ENCODE data around the gene SCIN. TPM values are rescaled to one million over a fixed set of nuclear protein-coding genes. Genes with fewer than 3 reads are reported as not detected.

SCIN gene
- total RNA-seq, 4 donors from 2014 or later = 0.32 to 1.0 (median 0.66) TPM

DNA sequence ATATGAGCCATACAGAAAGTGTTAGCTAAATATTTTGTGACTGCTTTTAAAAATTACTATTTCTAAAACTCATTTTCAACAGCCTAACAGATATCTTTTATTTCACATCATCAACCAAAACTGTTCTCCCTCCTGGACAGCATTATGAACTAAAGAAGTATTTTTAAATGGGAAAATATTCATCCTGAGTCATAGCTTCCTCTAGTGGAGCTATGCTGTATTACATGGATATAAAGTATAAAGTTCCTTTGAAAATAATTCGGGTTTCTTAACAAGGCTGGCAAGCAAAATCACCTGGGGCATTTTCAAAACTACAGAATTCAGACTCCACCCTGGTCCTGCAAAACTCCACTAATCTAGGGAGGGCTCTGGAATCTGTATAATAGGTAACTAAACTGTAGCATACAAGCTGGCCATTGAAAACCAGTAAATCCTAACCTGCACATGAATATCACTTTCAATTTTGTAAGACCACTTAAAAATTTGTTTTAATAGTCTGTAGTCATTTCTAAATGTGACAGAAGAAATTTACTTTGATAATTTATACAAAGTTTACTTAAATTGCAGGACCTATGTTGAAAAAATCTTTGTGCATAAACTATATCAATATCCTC is 53.5 kb downstream of the SCIN start:
- no peaks in the 10 kb centered on the region for H3K4me1 ChIP-seq
- DNase-seq (ENCODE audit: extremely low spot score) = no peak
- TF ChIP-seq, protein P1, sequence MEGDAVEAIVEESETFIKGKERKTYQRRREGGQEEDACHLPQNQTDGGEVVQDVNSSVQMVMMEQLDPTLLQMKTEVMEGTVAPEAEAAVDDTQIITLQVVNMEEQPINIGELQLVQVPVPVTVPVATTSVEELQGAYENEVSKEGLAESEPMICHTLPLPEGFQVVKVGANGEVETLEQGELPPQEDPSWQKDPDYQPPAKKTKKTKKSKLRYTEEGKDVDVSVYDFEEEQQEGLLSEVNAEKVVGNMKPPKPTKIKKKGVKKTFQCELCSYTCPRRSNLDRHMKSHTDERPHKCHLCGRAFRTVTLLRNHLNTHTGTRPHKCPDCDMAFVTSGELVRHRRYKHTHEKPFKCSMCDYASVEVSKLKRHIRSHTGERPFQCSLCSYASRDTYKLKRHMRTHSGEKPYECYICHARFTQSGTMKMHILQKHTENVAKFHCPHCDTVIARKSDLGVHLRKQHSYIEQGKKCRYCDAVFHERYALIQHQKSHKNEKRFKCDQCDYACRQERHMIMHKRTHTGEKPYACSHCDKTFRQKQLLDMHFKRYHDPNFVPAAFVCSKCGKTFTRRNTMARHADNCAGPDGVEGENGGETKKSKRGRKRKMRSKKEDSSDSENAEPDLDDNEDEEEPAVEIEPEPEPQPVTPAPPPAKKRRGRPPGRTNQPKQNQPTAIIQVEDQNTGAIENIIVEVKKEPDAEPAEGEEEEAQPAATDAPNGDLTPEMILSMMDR (IDR thresholded peaks at IDR 0.05) = peak; percentile 52 to 76 (median 63)
- no peak for TF ChIP-seq POLR2A (IDR thresholded peaks at IDR 0.05; ENCODE audit: low read depth)
- H3K9me3 ChIP-seq = no peaks in the 10 kb centered on the region
- H3K27ac ChIP-seq (replicated peaks in 1 of 4) = no peak overlapping the region
- H3K36me3 ChIP-seq = no peaks in the 10 kb centered on the region
- WGBS = 24% methylated on average over 1 of the region's 1 CpG
- H3K27me3 ChIP-seq = peaks cover 0 to 3% (median 0%) of the 10 kb centered on the region in 4 donors
- intact Hi-C loops (cut with DNase I) = no loop called here
- no peak overlapping the region for H3K4me3 ChIP-seq

DNA sequence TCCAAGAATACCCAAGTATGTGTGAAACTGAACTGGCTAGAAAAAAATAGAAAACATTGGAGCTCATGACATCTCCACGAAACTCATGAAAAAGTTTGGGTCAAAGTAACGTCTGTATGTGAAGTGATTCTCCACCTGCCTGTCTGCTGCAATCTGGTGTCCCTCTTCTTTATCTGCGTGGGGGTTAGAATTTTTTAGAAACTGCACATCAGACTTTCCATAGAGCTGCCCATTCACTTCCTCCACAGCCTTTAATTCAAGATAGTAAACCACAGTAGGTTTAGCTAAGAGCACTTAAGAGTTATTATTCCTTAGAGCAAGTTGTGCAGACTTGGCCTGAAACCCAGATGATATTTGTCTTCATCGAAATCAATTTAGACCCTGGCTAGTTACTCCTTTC is 55.3 kb downstream of the SCIN start:
- intact Hi-C loops (cut with DNase I) = loop anchor here (5.0 kb wide), 1 partner anchor 99 kb away; no protein-coding TSS in a partner anchor
- Histone ChIP-seq H3K4me1 (no peaks in the 10 kb centered on the region), H3K36me3 (no peaks in the 10 kb centered on the region), H3K27me3 (peaks cover 0 to 3% (median 0%) of the 10 kb centered on the region in 4 donors), H3K27ac (replicated peaks in 1 of 4) (no peak overlapping the region), H3K9me3 (no peaks in the 10 kb centered on the region), H3K4me3 (no peak overlapping the region)
- no peak for TF ChIP-seq EP300 (IDR thresholded peaks at IDR 0.05)
- no peak for TF ChIP-seq POLR2AphosphoS5 (IDR thresholded peaks at IDR 0.05)
- no peak for TF ChIP-seq POLR2A (IDR thresholded peaks at IDR 0.05; ENCODE audit: low read depth)
- TF ChIP-seq, protein P1 (IDR thresholded peaks at IDR 0.05) = no peak
- no peak for DNase-seq (ENCODE audit: extremely low spot score)
- whole genome bisulfite sequencing = 54% methylated on average over 4 of the region's 4 CpGs

DNA sequence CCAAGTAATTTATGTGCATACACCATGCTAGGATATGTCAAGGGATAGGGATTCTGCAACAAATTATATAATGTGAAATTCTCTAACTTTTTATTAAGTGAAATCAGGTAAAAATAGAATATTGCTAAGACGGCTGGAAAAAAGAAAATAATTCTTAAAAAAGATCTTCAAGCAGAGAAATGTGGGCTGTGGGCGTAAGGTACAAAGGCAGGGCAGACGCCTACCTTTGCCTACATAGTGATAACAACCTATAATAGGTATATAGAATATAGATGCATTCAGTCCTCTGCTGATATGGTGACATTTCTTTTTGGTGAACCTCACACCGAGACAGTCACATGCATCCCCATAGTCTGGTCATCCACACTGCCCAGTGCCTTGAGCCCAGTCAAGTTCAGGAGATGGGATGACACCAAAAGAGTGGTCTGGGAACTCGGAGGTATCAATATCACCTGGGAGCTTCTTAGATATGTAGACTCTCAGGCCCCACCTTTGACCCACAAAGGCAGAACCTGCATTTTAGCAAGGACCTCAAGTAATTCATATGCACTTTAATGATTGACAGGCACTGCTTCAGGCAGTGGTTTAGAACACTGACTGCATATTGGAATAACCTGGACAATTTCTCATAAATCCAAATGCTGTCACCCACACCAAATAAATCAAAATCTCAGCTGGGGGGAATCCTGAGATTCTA is 59.4 kb downstream of the SCIN start:
- Histone ChIP-seq H3K4me1 (no peaks in the 10 kb centered on the region), H3K36me3 (no peaks in the 10 kb centered on the region), H3K4me3 (no peak overlapping the region), H3K27ac (replicated peaks in 1 of 4) (no peak overlapping the region), H3K27me3 (peaks cover 0 to 3% (median 0%) of the 10 kb centered on the region in 4 donors), H3K9me3 (no peaks in the 10 kb centered on the region)
- intact Hi-C loops (cut with DNase I) = loop anchor here (5.0 kb wide), 1 partner anchor 103 kb away; no protein-coding TSS in a partner anchor
- DNase-seq (ENCODE audit: extremely low spot score) = no peak
- TF ChIP-seq POLR2AphosphoS5 (IDR thresholded peaks at IDR 0.05) (no peak), POLR2A (IDR thresholded peaks at IDR 0.05; ENCODE audit: low read depth) (no peak), EP300 (IDR thresholded peaks at IDR 0.05) (no peak)
- TF ChIP-seq, protein P1 (IDR thresholded peaks at IDR 0.05) = no peak
- WGBS = 92% methylated on average over 5 of the region's 5 CpGs

DNA sequence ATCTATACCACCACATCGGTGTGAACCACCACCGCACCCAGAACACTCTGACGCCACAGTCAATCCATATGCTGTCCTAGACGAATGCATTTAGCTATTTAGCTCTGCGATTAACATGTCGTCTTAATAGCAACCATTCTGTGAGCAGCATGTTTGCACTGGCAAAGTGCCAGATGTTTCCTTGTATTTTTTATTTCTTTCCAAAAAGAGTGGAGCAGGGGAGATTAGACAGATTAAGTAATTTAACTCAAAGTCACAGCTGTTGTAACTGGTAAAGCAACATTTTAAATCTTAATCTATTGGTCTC is 59.9 kb downstream of the SCIN start:
- Histone ChIP-seq H3K4me3 (no peak overlapping the region), H3K36me3 (no peaks in the 10 kb centered on the region), H3K4me1 (no peaks in the 10 kb centered on the region), H3K27me3 (peaks cover 0 to 3% (median 0%) of the 10 kb centered on the region in 4 donors), H3K27ac (replicated peaks in 1 of 4) (no peak overlapping the region), H3K9me3 (no peaks in the 10 kb centered on the region)
- intact Hi-C loops (cut with DNase I) = no loop called here
- TF ChIP-seq EP300 (IDR thresholded peaks at IDR 0.05) = no peak
- TF ChIP-seq, protein P1 (IDR thresholded peaks at IDR 0.05) = no peak
- WGBS = 63% methylated on average over 6 of the region's 6 CpGs
- no peak for DNase-seq (ENCODE audit: extremely low spot score)

All from esophagus muscularis mucosa (tissue), 4 donors.